ENCODE measurements around the gene BRIP1.

The BRIP1 gene

DNA sequence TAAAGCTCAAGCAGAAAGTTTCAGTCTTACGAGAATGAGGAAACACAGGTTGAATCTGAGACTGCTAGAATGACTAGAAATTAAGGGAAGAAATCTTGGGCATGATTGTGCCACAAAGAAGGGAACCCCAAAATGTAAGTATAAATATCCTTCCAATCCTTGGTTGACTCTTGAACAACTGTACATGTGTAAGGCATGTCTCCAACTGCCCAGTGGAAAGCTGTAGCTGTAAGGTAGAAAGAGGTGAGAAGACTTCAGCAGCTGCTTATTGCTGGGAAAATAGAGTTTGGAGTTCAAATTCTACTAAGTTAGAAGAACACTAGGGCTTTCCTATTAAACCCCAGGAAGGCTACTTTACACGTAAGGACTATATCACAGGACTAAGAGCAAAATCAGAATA, 212.6 kb downstream of the BRIP1 start:
- DNase-seq: no peak

DNA sequence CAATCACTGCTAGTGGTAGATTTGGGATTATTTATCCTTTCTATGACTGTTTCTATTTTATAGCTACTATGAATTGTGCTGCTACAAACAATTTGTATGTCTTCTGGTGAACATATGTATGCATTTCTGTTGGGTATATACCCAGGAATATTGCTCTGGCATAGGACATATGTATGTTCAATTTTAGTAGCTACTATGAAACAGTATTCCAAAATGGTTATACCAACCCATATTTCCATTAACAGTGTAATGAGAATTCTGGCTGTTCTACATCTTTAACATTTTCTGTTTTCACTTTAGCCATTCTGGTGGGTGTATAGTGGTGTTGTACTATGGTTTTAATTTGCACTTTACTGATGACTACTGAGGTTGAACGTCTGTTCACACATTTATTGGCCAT, 214.7 kb downstream of the BRIP1 start:
- no peak for DNase-seq

DNA sequence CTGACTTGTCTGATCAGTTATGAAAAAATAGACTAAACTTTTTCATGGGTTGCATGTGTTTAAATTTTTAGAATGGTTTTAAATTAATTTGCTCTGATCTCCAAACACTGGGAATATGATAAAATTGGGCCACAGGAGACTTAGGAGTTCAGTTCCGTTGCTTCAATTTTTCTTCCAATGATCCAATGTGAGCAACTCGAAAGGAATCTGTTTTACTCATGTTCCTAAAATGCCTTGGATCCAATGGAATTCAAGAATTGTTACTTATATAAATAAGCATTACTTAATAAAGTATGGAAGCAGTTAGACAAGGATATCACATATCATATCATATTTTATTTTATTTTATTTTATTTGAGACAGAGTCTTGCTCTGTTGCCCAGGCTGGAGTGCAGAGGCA, 216.3 kb downstream of the BRIP1 start:
- DNase-seq: no peak

DNA sequence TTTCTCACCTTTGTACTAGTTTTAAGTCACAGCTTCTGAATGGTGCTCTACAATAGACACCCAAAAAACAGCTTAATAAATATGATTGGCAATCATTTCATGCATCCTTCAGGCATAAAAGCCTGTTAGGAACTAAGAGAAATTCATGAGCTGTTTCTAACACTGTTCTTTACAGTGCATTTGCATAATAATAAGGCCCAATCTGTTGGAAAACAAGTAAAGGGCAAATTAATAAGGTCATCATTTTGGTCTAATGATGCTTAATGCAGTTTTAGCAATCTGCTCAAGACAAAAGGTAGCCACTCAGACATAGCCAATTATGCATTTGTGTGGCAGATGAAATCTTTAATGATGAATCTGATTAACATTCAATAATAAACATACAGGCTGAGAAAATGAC, 216.8 kb downstream of the BRIP1 start:
- DNase-seq: no peak

DNA sequence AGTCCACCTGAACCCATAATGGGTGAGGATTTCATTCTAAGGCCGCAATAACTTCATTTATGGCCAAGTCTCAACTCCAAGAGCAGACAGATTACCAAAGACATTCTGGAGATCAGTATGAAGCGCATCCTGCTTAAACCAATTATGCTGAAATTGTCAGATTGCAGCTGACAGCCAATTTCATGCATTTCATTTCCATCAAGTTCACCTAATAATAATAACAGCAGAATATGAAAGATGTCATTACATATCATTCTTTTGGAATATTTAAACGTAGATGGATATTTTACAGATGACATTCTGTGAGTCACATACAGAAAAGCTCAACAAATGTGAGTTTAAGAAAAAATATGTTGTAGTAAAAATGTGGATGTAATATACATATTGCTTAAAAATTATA, 217.4 kb downstream of the BRIP1 start:
- DNase-seq: no peak

DNA sequence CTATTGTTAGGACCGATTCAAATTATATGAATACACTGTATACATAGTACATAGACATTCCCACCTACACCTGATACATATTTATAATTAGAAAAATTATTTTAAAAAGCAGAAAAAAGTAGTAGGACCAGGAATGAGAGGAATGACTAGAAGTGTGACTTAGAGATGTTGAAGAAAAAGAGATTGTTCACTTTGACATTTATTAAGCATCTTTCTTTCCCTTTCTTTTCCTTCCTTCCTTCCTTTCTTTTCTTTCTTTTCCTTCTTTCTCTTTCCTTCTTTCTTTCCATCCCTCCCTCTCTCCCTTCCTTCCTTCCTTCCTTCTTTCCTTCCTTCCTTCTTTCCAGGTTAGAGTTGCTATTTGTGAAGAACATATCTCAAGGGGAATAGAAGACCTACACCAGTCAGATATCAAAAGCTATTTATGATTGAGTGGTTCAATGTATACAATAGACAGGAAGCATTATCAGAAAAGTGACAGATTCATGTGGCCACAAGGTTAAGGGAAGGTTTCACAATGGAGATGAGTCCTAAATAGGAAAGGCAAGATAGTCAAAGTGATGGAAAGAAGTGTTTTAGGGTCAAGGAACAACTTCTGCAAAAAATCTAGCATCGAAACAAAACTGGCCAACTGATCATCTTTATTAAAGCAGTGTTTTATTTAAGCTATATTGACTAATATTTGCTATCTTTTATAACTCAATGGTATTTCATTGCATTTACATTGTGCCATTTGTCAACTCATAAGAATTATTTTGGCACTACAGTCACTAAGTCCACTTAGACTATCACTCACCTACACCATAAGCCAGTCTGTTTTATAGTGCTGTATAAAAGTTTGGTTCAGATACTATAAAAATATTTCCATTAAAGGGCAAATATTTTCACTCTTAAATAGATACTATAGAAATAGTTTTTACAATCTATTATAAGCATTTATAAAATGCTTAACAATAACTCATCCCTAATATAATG, 218.2 kb downstream of the BRIP1 start:
- no peak for DNase-seq

DNA sequence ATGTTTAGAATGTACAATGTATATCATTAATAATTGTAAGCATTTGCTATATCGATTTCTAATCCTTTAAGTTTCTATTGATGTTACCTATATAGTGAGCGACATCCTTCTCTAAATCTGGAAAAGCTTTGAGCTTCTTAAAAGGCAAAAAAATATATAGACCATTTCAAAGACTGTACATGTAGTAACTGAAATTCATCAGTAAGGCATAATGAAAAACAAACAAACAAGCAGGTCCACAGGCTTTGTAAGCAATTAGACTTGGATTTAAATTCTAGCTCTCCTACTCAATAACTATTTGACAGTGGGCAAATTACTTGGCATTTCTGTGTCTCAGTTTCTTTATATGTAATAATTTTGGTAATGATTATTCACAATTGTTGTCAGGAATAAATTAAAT, 220.6 kb downstream of the BRIP1 start:
- DNase-seq: no peak

DNA sequence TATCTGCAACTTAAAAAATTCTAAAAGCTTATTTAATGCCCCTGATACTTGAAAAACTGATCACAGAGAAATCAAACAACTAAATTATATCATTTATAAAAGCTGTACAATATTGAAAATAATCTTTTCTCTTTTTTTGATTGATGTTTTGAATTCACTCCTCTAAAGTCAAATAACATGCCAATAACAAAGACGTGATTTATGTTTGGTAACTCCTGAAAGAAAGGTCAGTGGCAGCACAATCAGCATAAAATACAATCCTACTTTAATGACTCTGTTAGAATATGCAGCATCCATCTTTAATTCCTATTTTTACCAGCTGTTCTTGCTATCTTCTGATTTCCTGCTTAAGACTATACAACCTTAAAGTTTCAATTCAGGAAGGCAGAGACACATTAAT, 221.6 kb downstream of the BRIP1 start:
- DNase-seq: no peak

DNA sequence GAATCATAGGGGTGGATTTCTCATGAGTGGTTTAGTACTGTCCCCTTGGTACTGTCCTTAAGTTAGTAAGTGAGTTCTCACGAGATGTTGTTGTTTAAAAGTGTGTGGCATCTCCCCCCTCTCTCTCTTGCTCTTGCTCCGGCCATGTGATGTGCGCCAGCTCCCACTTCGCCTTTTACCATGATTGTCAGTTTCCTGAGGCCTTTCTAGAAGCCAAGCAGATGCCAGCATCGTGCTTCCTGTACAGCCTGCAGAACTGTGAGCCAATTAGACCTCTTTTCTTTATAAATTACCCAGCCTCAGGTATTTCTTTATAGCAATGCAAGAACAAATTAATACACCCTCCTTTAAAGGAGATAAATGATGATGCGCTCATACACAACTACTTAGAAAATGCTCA, 222.2 kb downstream of the BRIP1 start:
- no peak for DNase-seq

DNA sequence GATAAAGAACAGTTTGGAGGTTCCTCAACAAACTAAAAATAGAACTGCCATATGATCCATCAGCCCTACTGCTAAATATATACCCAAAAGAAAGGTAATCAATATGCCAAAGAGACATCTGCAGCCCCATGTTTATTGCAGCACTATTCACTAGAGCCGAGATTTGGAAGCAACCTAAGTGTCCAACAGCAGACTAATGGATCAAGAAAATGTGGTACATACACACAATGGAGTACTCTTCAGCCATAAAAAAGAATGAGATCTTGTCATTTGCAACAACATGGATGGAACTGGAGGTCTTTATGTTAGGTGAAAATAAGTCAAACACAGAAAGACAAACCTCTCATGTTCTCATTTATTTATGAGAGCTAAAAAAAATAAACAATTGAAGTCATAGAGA, 223.5 kb downstream of the BRIP1 start:
- DNase-seq: no peak

DNA sequence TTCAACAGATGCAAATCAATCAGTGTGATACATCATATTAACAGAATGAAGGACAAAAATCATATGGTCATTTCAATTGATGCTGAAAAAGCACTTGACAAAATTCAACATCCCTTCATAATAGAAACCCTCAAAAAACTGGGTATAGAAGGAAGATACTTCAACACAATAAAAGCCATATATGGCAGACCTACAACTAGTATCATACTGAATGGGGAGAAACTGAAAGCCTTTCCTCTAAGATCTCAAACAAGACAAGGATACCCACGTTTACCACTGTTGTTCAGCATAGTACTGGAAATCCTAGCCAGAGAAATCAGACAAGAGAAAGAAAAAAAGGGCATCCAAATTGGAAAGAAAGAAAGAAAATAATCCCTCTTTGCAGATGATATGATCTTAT, 225.2 kb downstream of the BRIP1 start:
- no peak for DNase-seq

DNA sequence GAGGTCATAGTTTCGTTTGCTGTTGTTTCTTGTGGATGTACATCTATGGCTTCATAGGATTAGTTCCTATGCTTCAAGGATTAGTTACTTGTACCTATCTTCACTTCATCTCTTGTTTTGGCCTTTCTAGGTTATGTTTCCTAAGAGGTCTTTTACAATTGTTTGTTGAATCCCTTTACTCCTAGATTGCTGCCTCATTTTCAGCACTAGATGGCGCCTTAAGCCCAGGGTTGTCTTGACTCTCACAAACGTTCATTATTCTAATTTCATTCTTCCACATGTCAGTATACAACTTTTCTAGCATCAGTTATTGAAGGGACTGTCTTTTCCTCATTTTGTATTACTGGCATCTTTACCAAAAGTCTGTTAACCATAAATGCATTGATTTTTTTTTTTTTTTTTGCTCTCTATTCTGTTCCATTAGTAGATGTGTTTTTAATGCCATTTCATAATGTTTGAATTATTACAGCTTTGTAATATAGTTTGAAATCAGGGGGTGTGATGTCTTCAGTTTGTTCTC, 227.4 kb downstream of the BRIP1 start:
- peak; percentile 66 for DNase-seq

DNA sequence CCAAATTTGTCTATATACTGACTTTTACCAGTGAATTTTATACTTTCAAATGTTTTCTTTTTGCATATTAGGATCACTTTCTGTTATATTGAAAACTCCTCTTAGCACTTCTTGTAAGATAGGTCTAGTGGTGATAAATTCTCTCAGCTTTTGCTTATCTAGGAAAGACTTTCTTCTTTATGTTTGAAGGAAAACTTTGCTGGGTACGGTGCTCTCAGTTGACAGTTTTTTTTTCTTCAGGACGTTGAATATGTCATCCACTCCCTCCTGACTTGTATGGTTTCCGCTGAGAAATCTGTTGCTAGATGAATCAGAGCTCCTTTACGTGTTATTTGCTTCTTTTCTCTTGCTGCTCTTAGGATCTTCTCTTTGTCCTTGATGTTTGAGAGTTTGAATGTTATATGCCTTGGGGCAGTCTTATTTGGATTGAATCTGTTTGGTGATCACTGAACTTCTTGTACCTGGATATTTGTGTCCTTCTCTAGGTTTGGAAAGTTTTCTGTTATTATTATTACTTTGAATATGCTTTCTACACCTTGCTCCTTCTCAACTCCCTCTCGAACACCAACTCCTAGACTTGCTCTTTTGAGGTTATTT, 228.3 kb downstream of the BRIP1 start:
- no peak for DNase-seq

DNA sequence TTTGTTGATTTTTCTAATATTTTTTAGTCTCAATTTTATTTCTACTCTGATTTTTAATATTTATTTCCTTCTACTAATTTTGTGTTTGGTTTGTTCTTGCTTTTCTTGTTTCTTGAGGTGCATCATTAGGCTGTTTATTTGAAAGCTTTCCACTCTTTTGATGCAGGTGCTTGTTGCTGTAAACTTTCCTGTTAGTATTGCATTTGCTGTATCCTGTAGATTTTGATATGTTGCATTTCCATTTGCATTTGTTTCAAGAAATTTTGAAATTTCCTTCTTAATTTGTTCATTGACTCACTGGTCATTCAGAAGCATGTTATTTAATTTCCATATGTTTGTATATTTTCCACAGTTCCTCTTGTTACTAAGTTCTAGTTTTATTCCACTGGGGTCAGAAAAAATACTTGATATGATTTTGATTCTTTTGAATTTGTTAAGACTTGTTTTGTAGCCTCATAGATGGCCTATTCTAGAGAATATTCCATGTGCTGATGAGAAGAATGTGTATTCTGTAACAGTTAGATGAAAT, 229.3 kb downstream of the BRIP1 start:
- DNase-seq: no peak

DNA sequence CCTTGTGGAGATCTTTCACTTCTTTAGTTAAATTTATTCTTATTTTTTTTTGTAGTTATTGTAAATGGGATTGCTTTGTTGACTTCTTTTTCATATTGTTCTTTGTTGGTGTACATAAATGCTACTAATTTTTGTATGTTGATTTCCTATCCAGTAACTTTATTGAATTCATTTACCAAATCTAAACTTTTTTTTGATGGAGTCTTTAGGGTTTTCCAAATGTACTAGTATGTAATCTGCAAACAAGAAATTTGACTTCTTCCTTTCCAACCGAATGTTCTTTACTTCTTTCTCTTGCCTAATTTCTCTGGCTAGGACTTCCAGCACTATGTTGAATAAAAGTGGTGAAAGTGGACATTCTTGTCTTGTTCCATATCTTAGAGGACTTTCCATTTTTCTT, 230.5 kb downstream of the BRIP1 start:
- DNase-seq: no peak

DNA sequence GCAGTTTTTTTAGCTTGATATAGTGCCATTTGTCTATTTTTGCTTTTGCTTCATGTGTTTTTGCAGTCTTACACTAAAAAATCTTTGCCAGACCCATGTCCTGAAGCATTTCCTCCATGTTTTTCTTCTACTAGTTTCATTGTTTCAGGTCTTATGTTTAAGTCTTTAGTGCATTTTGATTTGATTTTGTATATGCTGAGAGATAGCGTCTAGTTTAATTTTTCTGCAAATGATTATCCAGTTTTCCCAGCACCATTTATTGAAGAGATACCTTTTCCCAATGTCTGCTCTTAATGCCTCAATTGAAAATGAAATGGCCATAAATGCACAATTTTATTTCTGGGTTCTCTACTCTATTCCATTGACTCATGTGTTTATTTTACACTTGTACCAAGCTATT, 231.5 kb downstream of the BRIP1 start:
- DNase-seq: no peak
